Keratinocyte (primary cell): Measurements from ENCODE around the gene GSTA5. TPM values are rescaled to one million over a fixed set of nuclear protein-coding genes. Genes with fewer than 3 reads are reported as not detected.
"Not testable (repeated sequence)": the region's sequence is repeated elsewhere in the genome, so short reads cannot be mapped to it uniquely, and the experiment has no call there.

Experiments
- DNase-seq: peaks from one replicate; pipeline ENCODE4 v3.0.0-alpha.2; 2011; ENCODE audit warnings: low read depth, missing footprints, low spot score
- FAIRE-seq: peaks from 2 replicates; lab custom pipeline; 2011; peaks lifted over from hg19 to GRCh38; lab: Jason Lieb, UNC
- H2AFZ ChIP-seq: 2 replicates; pipeline ENCODE4 v1.6.0; 2012; ENCODE audit warnings: low read length, control low read depth, inconsistent platforms; ENCODE audit not compliant: control insufficient read depth
- H3K27ac ChIP-seq: 2 replicates; pipeline ENCODE4 v1.5.1; 2011; ENCODE audit warnings: low read length; ENCODE audit not compliant: control insufficient read depth, insufficient read depth
- H3K27me3 ChIP-seq: 3 replicates; pipeline ENCODE4 v1.6.0; 2011; ENCODE audit warnings: low read length; ENCODE audit not compliant: control insufficient read depth, insufficient read depth; ENCODE audit errors: extremely low read depth
- H3K36me3 ChIP-seq, 2 experiments: 2 replicates in 1 of 2; 3 replicates in 1 of 2; pipeline ENCODE4 v1.5.1; 2011; ENCODE audit warnings: low read length in 2 of 2, mild to moderate bottlenecking in 1 of 2; ENCODE audit not compliant: control insufficient read depth in 2 of 2, insufficient read depth in 2 of 2; ENCODE audit errors: extremely low read depth in 1 of 2
- H3K4me1 ChIP-seq: 3 replicates; pipeline ENCODE4 v1.5.1; 2011; ENCODE audit warnings: low read length; ENCODE audit not compliant: control insufficient read depth, insufficient read depth; ENCODE audit errors: extremely low read depth
- H3K4me2 ChIP-seq: 3 replicates; pipeline ENCODE4 v1.6.0; 2011; ENCODE audit warnings: low read depth, low read length; ENCODE audit not compliant: control insufficient read depth, insufficient read depth; ENCODE audit errors: extremely low read depth
- H3K4me3 ChIP-seq, 3 experiments: fragments of 200-600 bp in 1 of 3; sonication (generic) in 1 of 3; 2 replicates in 2 of 3; 3 replicates in 1 of 3; pipeline ENCODE4 v1.5.1; 2011 to 2016; ENCODE audit warnings: low read length in 3 of 3, mild to moderate bottlenecking in 3 of 3, control low read depth in 2 of 3, inconsistent platforms in 1 of 3, low read depth in 1 of 3, mixed read lengths in 1 of 3, mixed run types in 1 of 3, moderate library complexity in 1 of 3; ENCODE audit not compliant: control insufficient read depth in 2 of 3, insufficient read depth in 2 of 3; ENCODE audit errors: extremely low read depth in 1 of 3
- H3K79me2 ChIP-seq: 2 replicates; pipeline ENCODE4 v1.6.0; 2012; ENCODE audit warnings: low read length; ENCODE audit not compliant: control insufficient read depth, insufficient read depth
- H3K9ac ChIP-seq: 3 replicates; pipeline ENCODE4 v1.6.0; 2011; ENCODE audit warnings: low read length; ENCODE audit not compliant: control insufficient read depth, insufficient read depth; ENCODE audit errors: extremely low read depth
- H3K9me1 ChIP-seq: 3 replicates; pipeline ENCODE4 v1.6.0; 2011; ENCODE audit warnings: low read length; ENCODE audit not compliant: control insufficient read depth, insufficient read depth; ENCODE audit errors: extremely low read depth
- H3K9me3 ChIP-seq: 2 replicates; pipeline ENCODE4 v1.5.1; 2012; ENCODE audit warnings: low read depth, low read length; ENCODE audit not compliant: control insufficient read depth
- H4K20me1 ChIP-seq: 3 replicates; pipeline ENCODE4 v1.6.0; 2011; ENCODE audit warnings: low read length; ENCODE audit not compliant: control insufficient read depth, insufficient read depth; ENCODE audit errors: extremely low read depth
- EZH2 ChIP-seq: IDR thresholded peaks from one replicate; pipeline ENCODE4 v1.6.1; 2012; ENCODE audit warnings: inconsistent platforms, mild to moderate bottlenecking, low read length, moderate library complexity
- dilution Hi-C: fragments of 300-500 bp; cut with MboI; formaldehyde crosslinking; loops from one replicate; pipeline ENCODE4 v1.7.0; 2020; ENCODE audit warnings: low sequenced_read_pairs; ENCODE audit not compliant: extremely low pct_ligation_motif_present
- polyA plus RNA-seq, 5 experiments: library from polyadenylated mRNA; depleted of rRNA in 3 of 5; stranded (reverse) in 3 of 5; stranded (forward) in 1 of 5; unstranded in 1 of 5; fragments of >200 nt; gene quantifications; 1 replicate in 1 of 5; 2 replicates in 3 of 5; 3 replicates in 1 of 5; pipeline versions ENCODE4 v1.2.1 to v1.2.3, GENCODE V29; 2011 to 2012; ENCODE audit warnings: missing spikeins in 2 of 5, low read depth in 1 of 5, low replicate concordance in 1 of 5
- TF ChIP-seq, protein P1 (sequence below), 3 experiments: IDR thresholded peaks in 1 of 3; conservative IDR thresholded peaks in 1 of 3; optimal IDR thresholded peaks in 1 of 3; 2 replicates in 2 of 3; 3 replicates in 1 of 3; pipeline versions ENCODE3 to v1.5.1; 2011; ENCODE audit warnings: low read length in 3 of 3, mild to moderate bottlenecking in 3 of 3, moderate library complexity in 2 of 3, control low read depth in 1 of 3, inconsistent platforms in 1 of 3; ENCODE audit not compliant: insufficient read depth in 2 of 3; ENCODE audit errors: extremely low read depth in 1 of 3

Gene GSTA5
- polyA plus RNA-seq, 1 donor (not counting 4 experiments of a cell fraction or from before 2014, with no cell fraction given): not detected

DNA sequence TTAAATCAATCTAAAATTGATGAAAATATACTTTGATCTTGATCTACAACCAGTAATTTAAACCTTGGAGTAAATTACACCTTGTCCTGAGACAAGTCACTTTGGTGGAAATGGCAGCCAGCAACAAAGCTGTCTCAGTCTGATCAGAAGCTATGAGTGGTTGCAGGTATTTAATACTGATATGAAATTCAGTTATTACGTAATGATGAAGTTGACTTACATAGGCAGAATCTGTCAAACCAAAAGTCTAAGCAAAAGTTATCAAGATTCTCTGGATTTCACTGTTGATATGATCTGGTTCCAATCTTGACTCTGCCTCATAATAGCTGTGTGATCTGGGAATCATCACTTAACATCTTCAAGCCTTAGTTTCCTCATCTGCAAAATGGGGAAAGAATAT lies 27.6 kb upstream of the GSTA5 start:
- H4K20me1 ChIP-seq: no peaks in the 10 kb centered on the region
- H3K36me3 ChIP-seq: no peaks in the 10 kb centered on the region
- H3K4me1 ChIP-seq: no peaks in the 10 kb centered on the region
- H2AFZ ChIP-seq: no peak overlapping the region
- FAIRE-seq (no peak), DNase-seq (no peak)
- no peak overlapping the region for H3K27ac ChIP-seq
- H3K4me2 ChIP-seq: no peak overlapping the region
- H3K4me3 ChIP-seq: no peak overlapping the region
- no peaks in the 10 kb centered on the region for H3K9me3 ChIP-seq
- H3K27me3 ChIP-seq: peaks cover 9% of the 10 kb centered on the region
- dilution Hi-C loops: no loop called here
- H3K9me1 ChIP-seq: no peaks in the 10 kb centered on the region
- H3K9ac ChIP-seq: no peak overlapping the region
- no peaks in the 10 kb centered on the region for H3K79me2 ChIP-seq
- TF ChIP-seq, protein P1, sequence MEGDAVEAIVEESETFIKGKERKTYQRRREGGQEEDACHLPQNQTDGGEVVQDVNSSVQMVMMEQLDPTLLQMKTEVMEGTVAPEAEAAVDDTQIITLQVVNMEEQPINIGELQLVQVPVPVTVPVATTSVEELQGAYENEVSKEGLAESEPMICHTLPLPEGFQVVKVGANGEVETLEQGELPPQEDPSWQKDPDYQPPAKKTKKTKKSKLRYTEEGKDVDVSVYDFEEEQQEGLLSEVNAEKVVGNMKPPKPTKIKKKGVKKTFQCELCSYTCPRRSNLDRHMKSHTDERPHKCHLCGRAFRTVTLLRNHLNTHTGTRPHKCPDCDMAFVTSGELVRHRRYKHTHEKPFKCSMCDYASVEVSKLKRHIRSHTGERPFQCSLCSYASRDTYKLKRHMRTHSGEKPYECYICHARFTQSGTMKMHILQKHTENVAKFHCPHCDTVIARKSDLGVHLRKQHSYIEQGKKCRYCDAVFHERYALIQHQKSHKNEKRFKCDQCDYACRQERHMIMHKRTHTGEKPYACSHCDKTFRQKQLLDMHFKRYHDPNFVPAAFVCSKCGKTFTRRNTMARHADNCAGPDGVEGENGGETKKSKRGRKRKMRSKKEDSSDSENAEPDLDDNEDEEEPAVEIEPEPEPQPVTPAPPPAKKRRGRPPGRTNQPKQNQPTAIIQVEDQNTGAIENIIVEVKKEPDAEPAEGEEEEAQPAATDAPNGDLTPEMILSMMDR (optimal IDR thresholded peaks at IDR 0.05 in 1 of 3, IDR thresholded peaks at IDR 0.05 in 1 of 3, conservative IDR thresholded peaks at IDR 0.05 in 1 of 3; ENCODE audit: extremely low read depth in 1 of 3, insufficient read depth in 2 of 3, low read length in 3 of 3): no peak
- no peak for TF ChIP-seq EZH2

DNA sequence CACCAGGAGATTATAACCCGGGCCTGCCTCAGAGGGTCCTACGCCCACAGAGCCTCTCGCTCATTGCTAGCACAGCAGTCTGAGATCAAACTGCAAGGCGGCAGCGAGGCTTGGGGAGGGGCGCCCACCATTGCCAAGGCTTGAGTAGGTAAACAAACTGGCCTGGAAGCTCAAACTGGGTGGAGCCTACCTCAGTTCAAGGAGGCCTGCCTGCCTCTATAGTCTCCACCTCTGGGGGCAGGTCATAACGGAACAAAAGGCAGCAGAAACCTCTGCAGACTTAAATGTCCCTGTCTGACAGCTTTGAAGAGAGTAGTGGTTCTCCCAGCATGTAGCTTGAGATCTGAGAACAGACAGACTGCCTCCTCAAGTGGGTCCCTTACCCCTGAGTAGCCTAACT lies 20.5 kb upstream of the GSTA5 start:
- H3K79me2 ChIP-seq, H3K9me3 ChIP-seq, H3K27ac ChIP-seq, H3K9me1 ChIP-seq, H3K36me3 ChIP-seq, H3K4me1 ChIP-seq, H4K20me1 ChIP-seq, H3K27me3 ChIP-seq, DNase-seq, H2AFZ ChIP-seq, H3K4me3 ChIP-seq, H3K4me2 ChIP-seq, dilution Hi-C loops, FAIRE-seq, H3K9ac ChIP-seq: not testable (repeated sequence)

- H4K20me1 ChIP-seq: no peaks in the 10 kb centered on the region
- no peak overlapping the region for H3K27ac ChIP-seq
- H3K4me3 ChIP-seq: no peak overlapping the region
- no peaks in the 10 kb centered on the region for H3K9me1 ChIP-seq
- H3K79me2 ChIP-seq: no peaks in the 10 kb centered on the region
- dilution Hi-C loops: no loop called here
- no peaks in the 10 kb centered on the region for H3K4me1 ChIP-seq
- H3K27me3 ChIP-seq: peaks cover 3% of the 10 kb centered on the region
- no peak overlapping the region for H3K9ac ChIP-seq
- H2AFZ ChIP-seq: no peak overlapping the region
- no peaks in the 10 kb centered on the region for H3K9me3 ChIP-seq
- FAIRE-seq: no peak
- TF ChIP-seq, protein P1 (optimal IDR thresholded peaks at IDR 0.05 in 1 of 3, IDR thresholded peaks at IDR 0.05 in 1 of 3, conservative IDR thresholded peaks at IDR 0.05 in 1 of 3; ENCODE audit: extremely low read depth in 1 of 3, insufficient read depth in 2 of 3, low read length in 3 of 3): no peak
- no peak for TF ChIP-seq EZH2
- DNase-seq: no peak
- H3K36me3 ChIP-seq: no peaks in the 10 kb centered on the region
- no peak overlapping the region for H3K4me2 ChIP-seq
These were observed 17.8 kb upstream of the GSTA5 start for GRCh38 chr6:52858416-52858815.

GRCh38 chr6:52856137-52856536 lies 15.5 kb upstream of the GSTA5 start:
- H3K9ac ChIP-seq, H3K27me3 ChIP-seq, DNase-seq, H3K79me2 ChIP-seq, H3K27ac ChIP-seq, FAIRE-seq, H3K9me3 ChIP-seq, dilution Hi-C loops, H3K4me3 ChIP-seq, H3K9me1 ChIP-seq, H3K4me1 ChIP-seq, H4K20me1 ChIP-seq, H2AFZ ChIP-seq, H3K36me3 ChIP-seq, H3K4me2 ChIP-seq: not testable (repeated sequence)
